Adrenal gland (tissue), 12 donors: ENCODE data around the gene HS3ST5. TPM values are rescaled to one million over a fixed set of nuclear protein-coding genes. Genes with fewer than 3 reads are reported as not detected.

Experiments
- DNase-seq, 7 donors: peaks; one replicate each; pipeline ENCODE4 v3.0.0-alpha.2; 2019 to 2020
- H3K27ac ChIP-seq, 5 donors: fragments of 200-600 bp; sonication (generic) in 4 of 5; 1 replicate in 3 of 5; 2 replicates in 2 of 5; pipeline versions ENCODE4 v1.5.1 to v1.8.0; 2016 to 2020; ENCODE audit warnings: mild to moderate bottlenecking in 1 of 5
- H3K27me3 ChIP-seq: fragments of 200-600 bp; 2 replicates; pipeline ENCODE4 v1.8.0; 2021
- H3K36me3 ChIP-seq, 2 donors: fragments of 200-600 bp; replicated peaks in 1 of 2; 1 replicate in 1 of 2; 2 replicates in 1 of 2; pipeline versions ENCODE4 v1.5.1 to v1.8.0; 2018 to 2022
- H3K4me1 ChIP-seq, 2 donors: fragments of 200-600 bp; replicated peaks in 1 of 2; 1 replicate in 1 of 2; 2 replicates in 1 of 2; pipeline versions ENCODE4 v1.5.1 to v1.8.0; 2018 to 2021
- H3K4me3 ChIP-seq, 4 donors: fragments of 200-600 bp; sonication (generic) in 3 of 4; one replicate each; pipeline ENCODE4 v1.5.1; 2016 to 2018
- H3K9me3 ChIP-seq, 3 donors: fragments of 200-600 bp; sonication (generic) in 1 of 3; replicated peaks in 1 of 3; 1 replicate in 2 of 3; 2 replicates in 1 of 3; pipeline versions ENCODE4 v1.5.1 to v1.8.0; 2016 to 2021
- POLR2A ChIP-seq, 2 donors: fragments of 450-650 bp; IDR thresholded peaks; one replicate each; pipeline ENCODE4 v1.6.1; 2017; ENCODE audit warnings: antibody characterized with exemption in 2 of 2, mild to moderate bottlenecking in 2 of 2, moderate library complexity in 1 of 2
- WGBS, 4 donors: extraction: QIAGEN DNeasy Blood & Tissue Kit in 2 of 4; methylation state at CpG; one replicate each; pipeline versions ENCODE4 v1.1.5 to v1.1.7; 2013 to 2017; 5-methylcytosine and 5-hydroxymethylcytosine counted together
- intact Hi-C, 2 donors: fragments of 100-400 bp; cut with DNase I; formaldehyde crosslinking; loops; one replicate each; pipeline versions ENCODE4 v1.14.1 to v1.15.0; 2022 to 2023
- polyA plus RNA-seq, 3 donors: library from polyadenylated mRNA; stranded (reverse); fragments of 200-250 nt in 2 of 3; fragments of 350-450 nt in 1 of 3; fragmentation: Illumina TruSeq in 1 of 3; extraction: RNeasy Lipid Tissue Mini Kit (QIAGEN cat#74804) in 1 of 3; gene quantifications; one replicate each; pipeline ENCODE4 v1.2.3, GENCODE V29; 2013 to 2014
- total RNA-seq, 9 donors: library from RNA; depleted of rRNA in 4 of 9; stranded (reverse); fragments of >200 nt in 4 of 9; fragments of 120-200 nt in 1 of 9; fragmentation: NEBNext Ultra II Directional in 1 of 9; extraction: Animal tissue kit (Norgen Biotek cat#: 25700) in 1 of 9; gene quantifications; one replicate each; pipeline versions ENCODE4 v1.1.0 to v1.2.4, GENCODE V29; 2013 to 2023
- TF ChIP-seq, protein P1 (sequence below), 6 experiments: fragments of 450-650 bp in 4 of 6; fragments of 200-600 bp in 2 of 6; sonication (generic) in 1 of 6; IDR thresholded peaks; 1 replicate in 5 of 6; 2 replicates in 1 of 6; pipeline versions ENCODE4 v1.5.1 to v1.8.0; 2016 to 2021; ENCODE audit warnings: antibody characterized with exemption in 6 of 6, mild to moderate bottlenecking in 2 of 6, moderate library complexity in 1 of 6
- donor health status: healthy with polysubstance abuse.
- donor health status: Bipolar disorder and iron deficiency.
- donor health status: DM: yes; HTN: yes; CAD: no.
- donor health status: DM: no; HTN: no; CAD: no.
- donor health status: DM: no; HTN: no; CAD: no.
- donor health status: DM: yes; HTN: yes; CAD: no.

HS3ST5 gene
- total and polyA plus RNA-seq, 12 donors = 0.04 to 0.78 (median 0.24) TPM; not detected in 5

DNA sequence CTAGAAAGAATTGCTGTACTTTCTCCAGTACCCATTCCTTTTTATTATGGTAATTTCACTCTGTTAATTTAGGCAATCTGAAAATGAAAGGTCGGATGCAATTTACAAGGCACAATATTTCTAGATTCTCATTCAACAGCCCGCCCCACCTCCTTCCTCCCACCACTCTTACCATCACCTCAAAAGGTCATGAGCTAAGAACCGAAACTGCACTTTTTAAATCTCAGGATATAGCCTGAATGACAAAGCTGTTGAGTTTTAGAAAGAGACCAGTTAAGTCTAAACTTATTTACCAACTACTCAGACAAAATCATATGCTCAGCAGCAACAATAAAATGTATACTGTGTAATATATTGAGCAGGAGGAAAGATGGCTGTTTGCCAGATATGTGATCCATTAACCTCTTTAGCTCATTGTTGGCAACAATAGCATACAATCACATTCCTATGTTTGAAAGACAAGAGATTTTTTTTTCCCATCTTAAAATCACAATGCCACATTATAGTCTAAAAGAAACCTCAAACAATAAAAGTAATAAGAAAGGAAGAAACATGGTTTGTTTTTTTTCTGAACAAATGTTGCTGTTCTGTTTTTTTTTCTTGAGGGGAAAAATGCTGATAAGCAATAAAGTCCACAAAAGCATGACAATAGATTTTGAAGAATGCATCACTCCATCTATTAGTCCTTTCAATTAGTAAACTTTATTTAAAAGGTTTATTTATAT lies 1.6 kb upstream of the HS3ST5 start:
- no peak for TF ChIP-seq POLR2A (IDR thresholded peaks at IDR 0.05)
- intact Hi-C loops = no loop called here
- no peak overlapping the region for H3K4me3 ChIP-seq
- H3K27ac ChIP-seq = no peak overlapping the region
- DNase-seq = no peak
- no peaks in the 10 kb centered on the region for H3K36me3 ChIP-seq
- WGBS, 4 donors = 54 to 63% (median 61%) methylated on average over 3 of the region's 3 CpGs
- peaks cover 18% of the 10 kb centered on the region for H3K27me3 ChIP-seq
- H3K4me1 ChIP-seq = peaks cover 0 to 9% of the 10 kb centered on the region in 2 donors
- no peaks in the 10 kb centered on the region for H3K9me3 ChIP-seq

DNA sequence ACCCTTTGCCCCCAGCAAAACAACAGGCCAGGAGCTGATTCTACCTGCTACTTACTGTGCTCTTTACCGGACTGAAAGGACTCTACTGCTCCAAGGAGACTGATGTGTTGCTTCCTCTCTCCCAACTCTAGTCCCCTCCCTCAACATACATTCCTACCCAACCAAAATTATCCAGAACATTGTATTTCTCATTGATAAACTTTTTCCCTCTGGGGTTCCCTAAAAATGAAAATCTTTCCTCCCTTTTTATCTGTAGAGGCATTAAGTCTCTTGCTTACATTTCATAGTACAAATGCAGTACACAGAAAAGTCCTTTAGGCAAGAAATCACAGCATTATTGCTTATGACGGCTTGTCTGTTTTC lies 940 bp upstream of the HS3ST5 start:
- TF ChIP-seq, protein P1, sequence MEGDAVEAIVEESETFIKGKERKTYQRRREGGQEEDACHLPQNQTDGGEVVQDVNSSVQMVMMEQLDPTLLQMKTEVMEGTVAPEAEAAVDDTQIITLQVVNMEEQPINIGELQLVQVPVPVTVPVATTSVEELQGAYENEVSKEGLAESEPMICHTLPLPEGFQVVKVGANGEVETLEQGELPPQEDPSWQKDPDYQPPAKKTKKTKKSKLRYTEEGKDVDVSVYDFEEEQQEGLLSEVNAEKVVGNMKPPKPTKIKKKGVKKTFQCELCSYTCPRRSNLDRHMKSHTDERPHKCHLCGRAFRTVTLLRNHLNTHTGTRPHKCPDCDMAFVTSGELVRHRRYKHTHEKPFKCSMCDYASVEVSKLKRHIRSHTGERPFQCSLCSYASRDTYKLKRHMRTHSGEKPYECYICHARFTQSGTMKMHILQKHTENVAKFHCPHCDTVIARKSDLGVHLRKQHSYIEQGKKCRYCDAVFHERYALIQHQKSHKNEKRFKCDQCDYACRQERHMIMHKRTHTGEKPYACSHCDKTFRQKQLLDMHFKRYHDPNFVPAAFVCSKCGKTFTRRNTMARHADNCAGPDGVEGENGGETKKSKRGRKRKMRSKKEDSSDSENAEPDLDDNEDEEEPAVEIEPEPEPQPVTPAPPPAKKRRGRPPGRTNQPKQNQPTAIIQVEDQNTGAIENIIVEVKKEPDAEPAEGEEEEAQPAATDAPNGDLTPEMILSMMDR (IDR thresholded peaks at IDR 0.05) = no peak
- TF ChIP-seq POLR2A (IDR thresholded peaks at IDR 0.05) = no peak
- H3K27ac ChIP-seq = no peak overlapping the region
- H3K4me3 ChIP-seq = no peak overlapping the region
- H3K27me3 ChIP-seq = peaks cover 18% of the 10 kb centered on the region
- intact Hi-C loops = no loop called here
- H3K36me3 ChIP-seq = no peaks in the 10 kb centered on the region
- no peaks in the 10 kb centered on the region for H3K9me3 ChIP-seq
- peaks cover 0 to 9% of the 10 kb centered on the region in 2 donors for H3K4me1 ChIP-seq
- WGBS, 4 donors = 26 to 32% (median 30%) methylated on average over 2 of the region's 2 CpGs
- DNase-seq = no peak

DNA sequence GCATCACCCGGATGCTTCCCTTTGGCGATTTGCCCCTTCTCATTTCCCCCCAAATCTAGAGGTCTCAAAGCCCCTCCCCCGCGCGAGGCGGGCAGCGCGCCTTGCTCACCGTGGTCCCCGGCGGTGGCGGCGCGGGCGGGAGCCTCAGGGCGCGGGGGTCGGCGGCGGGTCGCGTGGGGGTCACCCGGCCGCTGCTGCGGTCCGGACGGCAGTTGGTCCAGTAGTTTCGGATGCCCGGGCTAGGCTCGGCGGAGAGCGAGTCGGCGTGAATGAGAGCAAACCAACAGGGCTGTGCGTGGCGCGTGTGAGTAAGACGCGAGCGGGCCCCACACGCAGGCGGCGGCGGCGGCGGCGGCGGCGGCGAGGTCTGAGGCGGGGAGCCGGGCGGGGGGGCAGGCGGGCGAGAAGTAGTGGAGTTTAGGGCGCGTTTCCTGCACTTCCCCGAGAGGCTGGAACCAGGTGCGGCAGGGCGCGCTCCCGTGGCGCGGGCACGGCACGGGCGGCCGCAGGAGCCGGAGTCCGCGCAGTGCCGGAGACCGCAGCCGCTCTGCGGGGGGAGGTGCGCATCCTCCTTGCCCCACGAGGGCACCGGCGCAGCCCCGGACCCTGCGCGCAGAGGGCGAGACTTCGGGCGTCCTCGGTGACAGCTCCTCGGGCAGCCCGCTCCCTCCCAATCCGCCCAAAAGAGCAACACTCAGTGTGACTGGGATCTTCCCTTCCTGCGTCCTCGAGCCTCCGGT lies 567 bp downstream of the HS3ST5 start:
- no peaks in the 10 kb centered on the region for H3K9me3 ChIP-seq
- H3K4me3 ChIP-seq = peak overlapping the region in 1 of 4 donors; percentile 46
- WGBS, 4 donors = 1 to 5% (median 1%) methylated on average over 14 to 92 of the region's 92 CpGs
- TF ChIP-seq, protein P1 (IDR thresholded peaks at IDR 0.05) = no peak
- TF ChIP-seq POLR2A (IDR thresholded peaks at IDR 0.05) = no peak
- H3K27me3 ChIP-seq = peaks cover 18% of the 10 kb centered on the region
- H3K36me3 ChIP-seq = no peaks in the 10 kb centered on the region
- H3K4me1 ChIP-seq = peaks cover 0 to 9% of the 10 kb centered on the region in 2 donors
- no peak overlapping the region for H3K27ac ChIP-seq
- peak in 2 of 7 donors; percentile 4 to 16 for DNase-seq
- intact Hi-C loops = no loop called here

DNA sequence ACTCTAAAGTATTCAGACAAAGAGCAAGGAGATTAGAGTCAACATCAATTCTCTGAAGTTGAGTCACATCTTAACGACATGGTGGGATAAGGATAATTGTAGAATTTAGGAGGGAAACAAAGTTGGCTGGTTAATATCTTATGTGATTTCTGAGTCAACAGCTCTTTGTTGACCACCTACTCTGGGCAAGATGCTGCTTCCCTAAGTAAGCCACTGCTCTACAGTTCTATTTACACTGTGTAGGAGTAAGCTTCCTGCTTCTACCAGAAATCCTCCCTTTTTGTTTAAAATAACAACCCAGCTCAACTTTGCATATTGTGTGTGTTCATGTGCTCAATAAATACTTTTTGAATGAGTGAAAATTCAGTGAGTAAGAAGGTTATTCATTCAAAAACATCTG lies 3.1 kb downstream of the HS3ST5 start:
- H3K4me3 ChIP-seq = no peak overlapping the region
- H3K9me3 ChIP-seq = no peaks in the 10 kb centered on the region
- H3K27ac ChIP-seq = no peak overlapping the region
- peaks cover 18% of the 10 kb centered on the region for H3K27me3 ChIP-seq
- 21 to 30% (median 25%) methylated on average over 1 of the region's 1 CpG for WGBS, 4 donors
- peaks cover 0 to 9% of the 10 kb centered on the region in 2 donors for H3K4me1 ChIP-seq
- intact Hi-C loops = no loop called here
- no peak for TF ChIP-seq POLR2A (IDR thresholded peaks at IDR 0.05)
- TF ChIP-seq, protein P1 (IDR thresholded peaks at IDR 0.05) = no peak
- no peaks in the 10 kb centered on the region for H3K36me3 ChIP-seq
- DNase-seq = no peak
